A204.1 (cell line): ENCODE results near the gene LAPTM5.
"Not testable (repeated sequence)": the region's sequence is repeated elsewhere in the genome, so short reads cannot be mapped to it uniquely, and the experiment has no call there.

ENCODE experiments used
- FAIRE-seq: peaks from 2 replicates; lab custom pipeline; 2012; peaks lifted over from hg19 to GRCh38; lab: Jason Lieb, UNC

LAPTM5 gene

DNA sequence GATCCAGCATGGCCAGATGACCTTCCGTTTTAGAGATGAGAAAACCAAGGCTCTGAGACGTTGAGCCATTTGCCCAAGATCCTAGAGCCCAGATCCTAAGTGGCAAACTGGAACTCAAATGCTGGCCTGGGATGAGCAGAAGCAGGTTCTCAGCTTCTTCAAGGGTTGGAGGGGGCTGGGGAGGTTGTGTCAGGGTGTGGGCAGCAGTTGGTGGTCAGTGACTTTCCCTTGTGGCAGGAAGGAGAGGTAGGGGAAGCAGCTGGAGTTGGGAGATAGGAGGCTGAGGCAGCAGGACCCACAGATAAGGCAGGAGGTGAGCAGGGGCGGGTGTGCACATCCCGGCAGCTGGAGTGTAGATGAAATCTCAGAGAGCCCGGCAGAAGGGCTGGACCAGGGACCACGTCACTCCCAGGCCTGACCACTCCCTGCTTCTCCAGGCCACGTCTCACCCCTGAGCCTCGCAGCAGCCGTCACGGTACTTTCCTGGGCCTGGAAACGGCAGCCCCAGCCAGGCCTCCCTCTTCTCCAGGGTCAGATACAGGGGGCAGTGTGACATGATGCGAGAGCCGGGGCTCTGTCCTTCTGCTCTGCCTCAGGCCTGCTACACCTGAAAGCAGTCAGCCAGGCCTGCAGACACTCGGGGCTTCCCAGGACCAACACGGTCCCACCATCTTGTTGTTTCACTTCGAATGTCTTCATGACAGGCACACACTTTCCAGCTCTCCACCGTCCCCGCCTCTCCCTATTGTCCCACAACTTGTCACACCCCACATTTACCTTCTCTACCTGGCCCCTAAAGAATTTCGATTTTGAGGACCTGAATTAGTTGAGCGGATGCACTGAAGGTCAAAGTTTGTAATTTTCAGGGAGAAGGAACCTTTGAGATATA lies 11.5 kb upstream of the LAPTM5 start:
- no peak for FAIRE-seq

DNA sequence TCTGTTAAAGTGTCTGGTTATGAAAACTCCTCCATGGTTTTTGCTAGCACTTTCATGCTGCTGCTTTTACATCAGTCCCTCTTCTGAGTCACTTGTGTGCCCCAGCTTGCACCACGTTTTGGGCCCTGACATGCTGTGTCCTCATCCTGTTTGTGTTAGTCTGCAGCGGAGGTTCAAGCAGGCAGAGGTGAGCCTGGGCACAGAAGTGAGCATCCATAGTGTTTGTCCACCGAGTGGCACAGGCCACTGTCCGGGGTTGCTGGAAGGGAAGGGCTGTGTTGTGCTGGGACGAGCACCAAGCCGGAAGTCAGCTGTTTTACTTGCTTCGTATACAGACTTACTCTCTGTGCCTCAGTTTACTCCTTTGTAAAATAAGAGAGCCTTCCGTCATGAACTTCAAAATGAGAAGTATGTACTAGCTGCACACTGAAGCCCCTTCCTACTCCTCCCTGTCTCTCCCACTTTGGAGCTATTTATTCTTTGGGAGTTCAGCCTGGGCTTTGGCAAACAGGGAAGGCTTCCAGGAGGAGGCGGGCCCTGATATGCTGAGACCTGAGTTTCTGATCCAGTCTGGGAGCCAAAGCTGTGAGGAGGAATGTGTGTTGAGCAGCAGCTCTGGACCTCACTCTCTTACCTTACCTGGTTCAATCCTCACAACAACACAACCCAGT lies 10.7 kb upstream of the LAPTM5 start:
- FAIRE-seq, result no peak

DNA sequence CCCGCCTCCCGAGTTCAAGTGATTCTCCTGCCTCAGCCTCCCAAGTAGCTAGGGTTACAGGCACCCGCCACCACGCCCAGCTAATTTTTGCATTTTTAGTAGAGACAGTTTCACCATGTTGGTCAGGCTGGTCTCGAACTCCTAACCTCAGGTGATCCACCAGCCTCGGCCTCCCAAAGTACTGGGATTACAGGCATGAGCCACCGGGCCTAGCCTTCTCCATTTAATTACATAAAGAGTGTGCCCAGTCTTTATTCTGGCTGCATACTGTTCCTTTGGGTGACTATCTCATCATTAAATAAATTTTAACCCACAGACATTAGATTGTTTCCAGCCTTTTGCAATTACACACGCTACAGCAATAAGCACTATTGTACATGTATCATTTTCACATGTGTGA lies 9.4 kb upstream of the LAPTM5 start:
- not testable (repeated sequence) for FAIRE-seq

DNA sequence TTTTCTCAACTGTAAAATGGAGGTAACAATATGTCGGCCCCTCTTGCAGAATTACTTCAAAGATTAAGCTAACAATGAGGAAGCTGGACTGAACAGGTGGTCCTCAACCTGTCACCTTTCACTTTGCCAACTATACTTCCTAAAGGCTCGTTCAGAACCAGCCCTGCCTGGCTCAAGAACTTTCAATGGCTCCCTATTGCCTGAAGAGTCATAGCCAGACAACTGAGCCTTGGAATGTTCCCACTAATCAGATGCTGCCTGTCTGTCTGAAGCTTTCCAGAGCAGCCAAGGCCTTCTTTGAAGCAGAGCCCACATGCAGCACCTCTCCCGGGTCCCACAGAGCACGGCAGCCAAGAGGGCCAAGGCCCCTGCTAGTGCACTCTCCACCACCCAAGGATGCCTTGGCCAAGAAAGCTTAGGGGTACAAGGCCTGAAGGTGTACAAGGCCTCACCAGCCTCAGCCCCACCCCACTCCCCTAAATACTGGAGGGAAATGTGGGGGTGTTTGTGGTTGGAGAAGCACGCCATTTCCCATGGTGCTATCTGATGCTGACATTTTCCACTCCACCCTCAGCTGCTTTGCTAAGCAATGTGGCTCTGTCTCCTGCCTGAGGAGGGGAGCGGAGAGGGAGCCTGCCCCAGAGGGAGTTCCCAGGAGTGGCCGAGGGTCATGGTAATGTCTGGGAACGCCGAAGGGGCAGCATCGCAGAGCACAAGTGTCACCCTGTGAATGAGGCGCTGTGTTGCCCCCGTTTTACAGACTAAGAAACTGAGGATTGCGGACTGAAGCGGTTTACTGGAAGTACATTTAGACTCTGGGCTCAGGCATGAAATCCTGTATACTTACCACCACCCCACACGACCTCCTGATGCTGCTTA lies 8.2 kb upstream of the LAPTM5 start:
- FAIRE-seq, result no peak

DNA sequence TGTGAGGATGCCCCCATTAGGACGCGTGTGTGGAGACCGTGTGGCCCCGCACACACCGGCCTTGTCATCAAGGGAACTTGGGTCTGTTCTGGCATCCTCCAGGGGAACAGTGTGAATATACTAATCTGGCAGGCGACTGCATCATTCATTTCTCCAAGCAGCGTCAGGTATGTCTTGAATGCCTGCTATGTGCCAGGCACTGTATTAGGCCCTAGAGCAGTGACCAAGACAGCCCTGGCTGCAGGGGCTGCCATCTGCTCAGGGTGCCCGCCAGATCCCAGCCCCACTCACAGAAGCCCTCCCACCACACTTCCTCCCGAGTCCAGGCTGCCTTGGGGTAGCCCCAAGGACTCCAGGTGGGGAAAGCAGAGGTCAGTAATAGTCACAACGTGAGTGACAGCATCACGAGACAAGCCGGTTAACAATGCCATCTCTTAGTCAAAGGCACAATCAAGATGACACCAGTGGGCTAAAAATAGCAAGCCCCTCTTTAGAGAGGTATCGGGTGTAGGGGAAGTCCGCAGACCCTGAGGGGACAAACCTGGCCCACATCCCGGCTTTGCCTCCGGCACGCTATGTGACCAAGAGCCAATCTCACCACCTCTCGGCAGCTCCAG lies 7.5 kb upstream of the LAPTM5 start:
- FAIRE-seq, result no peak

DNA sequence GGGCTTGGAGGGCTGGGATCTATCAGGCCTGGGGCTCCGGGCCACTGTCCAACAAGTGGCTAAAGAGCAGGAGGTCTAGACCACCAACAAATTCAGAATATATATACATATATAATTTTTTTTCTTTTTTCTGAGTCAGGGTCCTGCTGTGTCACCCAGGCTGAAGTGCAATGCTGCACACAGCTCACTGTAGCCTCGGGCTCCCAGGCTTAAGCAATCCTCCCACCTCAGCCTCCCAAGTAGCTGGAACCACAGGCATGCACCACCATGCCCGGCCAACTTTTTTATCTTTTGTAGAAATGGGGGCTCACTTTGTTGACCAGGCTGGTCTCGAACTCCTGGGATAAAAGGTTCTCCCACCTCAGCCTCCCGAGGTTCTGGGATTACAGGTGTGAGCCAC lies 6.8 kb upstream of the LAPTM5 start:
- FAIRE-seq, result no peak

DNA sequence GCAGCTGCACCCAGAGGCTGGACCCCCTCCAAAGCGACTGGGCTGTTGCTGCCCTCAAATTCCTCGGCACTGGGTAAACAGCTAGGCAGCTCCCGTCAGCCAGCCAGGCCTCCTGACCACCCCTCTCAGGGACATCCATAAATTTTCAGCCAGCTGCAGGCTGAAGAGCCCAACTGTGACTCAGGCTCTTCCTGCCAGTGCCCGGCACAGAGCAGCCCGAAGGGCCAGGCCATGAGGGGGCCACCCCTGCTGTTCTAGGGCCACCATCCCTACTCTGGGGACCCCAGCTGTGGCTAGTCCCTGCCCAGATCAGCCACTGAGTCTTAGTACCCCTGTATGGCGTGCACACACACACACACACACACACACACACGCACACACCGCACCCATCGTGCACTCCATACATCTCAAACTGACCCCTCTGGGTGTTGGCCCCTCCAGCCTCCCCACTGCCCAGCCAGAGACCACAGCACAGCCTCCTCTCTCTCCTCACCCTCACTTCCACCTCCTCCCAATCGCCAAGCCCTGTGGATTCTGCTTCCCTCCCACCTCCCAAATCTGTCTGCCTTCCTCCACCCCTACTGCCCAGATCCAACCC lies 6.2 kb upstream of the LAPTM5 start:
- FAIRE-seq, result no peak

DNA sequence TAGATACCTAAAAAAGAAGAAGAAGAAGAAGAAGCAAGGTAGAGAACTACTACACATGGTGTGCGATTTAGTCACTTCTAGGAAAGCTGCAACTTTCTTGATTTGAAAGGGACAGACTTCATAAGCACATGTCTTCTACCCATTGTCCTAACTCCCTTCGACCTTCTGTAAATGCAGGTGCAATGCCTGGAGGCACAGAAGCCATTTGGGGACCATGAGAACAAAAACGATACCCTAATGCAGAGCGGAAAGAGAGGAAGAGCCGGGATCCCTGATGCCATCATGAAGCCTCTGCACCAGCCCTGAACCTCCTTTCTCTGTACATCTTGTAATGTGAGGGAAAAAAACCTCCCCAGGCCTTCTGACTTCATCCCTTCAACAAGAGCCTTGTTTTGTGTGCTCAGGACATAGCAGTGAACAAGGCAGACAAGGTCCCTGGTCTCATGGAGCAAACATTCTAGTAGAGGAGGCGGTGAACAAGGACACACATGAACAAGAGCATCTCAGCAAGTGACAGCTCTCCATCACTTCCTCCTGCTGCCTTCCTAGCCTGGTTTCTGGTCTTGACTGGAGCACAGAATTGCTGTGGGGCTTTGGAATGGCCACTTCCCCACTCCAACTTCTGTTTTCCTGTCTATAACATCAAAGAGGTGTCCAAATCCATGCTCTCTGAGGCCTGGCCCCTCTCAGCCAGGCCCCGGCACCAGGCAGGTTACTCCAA lies 5.5 kb upstream of the LAPTM5 start:
- FAIRE-seq, result no peak

DNA sequence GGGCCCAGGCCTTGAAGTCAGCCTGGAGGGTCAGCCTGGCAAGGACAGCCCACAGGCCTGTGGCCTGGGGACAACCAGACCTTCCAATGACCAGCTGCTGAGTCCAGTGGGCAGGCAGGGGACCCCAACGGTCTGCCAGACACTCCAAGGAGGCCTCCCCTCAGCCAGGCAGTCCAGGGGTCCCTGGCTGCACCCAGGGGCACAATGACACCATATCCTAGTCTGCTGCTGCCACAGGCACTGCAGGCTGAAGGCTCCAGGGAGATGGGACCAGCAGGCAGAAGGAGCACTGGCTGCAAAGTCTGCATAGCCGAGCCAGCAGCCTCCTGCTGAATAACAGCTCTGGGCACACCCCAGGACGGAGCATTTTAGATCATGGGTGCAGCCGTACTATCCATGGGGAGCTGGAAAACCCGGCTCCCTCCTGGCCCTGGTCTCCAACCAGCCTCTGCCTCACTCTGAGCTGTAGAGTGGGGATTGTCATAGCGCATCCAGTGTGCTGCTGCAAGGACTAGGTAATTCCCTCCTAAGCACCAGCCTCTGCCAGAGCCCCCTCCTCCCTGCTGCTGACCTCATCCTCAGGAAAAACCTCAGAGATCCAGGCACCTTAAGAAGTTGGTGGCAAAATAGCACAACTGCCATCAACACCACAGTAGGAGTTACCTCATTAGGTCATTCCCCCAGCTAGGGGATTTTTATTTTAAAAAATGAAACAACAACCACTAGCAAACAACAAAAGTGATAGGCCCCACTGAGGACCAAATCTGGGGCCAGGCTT lies 4.8 kb upstream of the LAPTM5 start:
- no peak for FAIRE-seq

DNA sequence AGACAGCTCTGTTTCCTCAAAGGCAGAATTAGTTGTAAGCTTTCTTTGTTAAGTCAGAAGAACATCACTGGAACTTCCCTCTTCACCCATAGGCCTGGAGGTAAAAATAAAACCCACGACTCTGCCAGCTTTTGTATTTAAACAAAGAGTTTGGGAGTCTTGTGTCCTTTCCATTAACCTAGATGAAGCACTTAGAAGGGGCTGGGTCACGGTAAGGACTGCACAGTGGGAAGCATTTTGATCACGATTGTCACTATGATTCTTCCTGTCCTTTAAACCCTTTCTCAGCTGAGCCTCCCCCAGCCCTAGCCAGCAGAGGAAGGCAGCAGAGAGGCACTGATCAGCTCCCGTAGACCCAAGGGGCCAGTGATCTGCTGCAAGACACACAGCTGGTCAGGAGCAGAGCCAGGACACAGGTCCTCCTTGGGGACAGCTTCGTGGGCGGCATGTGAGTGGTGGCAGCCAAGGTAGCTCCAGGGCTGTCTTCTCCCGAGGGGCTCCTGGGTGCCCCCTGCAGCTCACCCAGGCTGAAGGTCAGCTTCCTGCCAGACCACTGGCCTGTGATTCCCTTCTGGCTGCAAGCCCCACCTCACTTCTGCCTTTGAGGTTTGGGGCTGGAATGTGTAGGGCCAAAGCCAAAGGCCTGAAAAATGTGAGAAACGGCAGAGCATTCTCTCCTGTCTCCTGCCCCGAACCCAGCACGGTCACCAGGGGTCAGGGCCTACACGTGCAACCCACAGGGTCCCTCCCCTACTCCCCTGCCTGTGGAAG lies 4.0 kb upstream of the LAPTM5 start:
- no peak for FAIRE-seq

DNA sequence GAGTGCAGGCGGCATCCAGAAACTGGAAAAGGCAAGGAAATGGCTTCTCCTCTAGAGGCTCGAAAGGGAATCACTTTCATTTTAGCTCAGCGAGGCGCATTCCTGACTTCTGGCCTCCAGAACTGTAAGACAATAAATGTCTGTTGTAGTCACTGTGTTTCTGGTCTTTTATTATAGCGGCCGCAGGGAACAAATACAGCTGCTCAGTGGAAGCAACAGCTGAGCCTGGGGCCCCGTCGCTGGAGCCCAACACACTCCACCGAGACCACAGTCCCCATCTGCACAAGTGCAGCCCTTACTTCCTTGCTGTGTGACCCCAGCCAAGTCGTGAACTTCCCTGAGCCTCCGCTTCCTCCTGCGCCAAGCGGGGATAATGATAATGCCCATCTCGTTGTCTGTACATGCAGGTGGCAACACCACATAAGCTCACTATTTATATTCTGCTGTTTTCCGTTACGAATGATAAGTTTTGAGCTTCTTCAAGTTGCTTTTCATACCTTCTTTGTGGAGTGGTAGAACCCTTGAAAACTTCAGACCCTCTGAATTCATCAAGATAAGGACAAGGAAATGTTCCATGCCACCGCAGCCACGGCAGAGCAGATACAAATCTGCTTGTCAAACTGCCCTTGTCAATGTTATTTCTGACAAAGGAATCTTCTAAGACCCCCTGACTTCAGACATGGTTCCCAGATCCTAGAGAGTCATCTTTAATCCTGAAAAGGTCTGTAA lies 3.2 kb upstream of the LAPTM5 start:
- FAIRE-seq, result no peak

DNA sequence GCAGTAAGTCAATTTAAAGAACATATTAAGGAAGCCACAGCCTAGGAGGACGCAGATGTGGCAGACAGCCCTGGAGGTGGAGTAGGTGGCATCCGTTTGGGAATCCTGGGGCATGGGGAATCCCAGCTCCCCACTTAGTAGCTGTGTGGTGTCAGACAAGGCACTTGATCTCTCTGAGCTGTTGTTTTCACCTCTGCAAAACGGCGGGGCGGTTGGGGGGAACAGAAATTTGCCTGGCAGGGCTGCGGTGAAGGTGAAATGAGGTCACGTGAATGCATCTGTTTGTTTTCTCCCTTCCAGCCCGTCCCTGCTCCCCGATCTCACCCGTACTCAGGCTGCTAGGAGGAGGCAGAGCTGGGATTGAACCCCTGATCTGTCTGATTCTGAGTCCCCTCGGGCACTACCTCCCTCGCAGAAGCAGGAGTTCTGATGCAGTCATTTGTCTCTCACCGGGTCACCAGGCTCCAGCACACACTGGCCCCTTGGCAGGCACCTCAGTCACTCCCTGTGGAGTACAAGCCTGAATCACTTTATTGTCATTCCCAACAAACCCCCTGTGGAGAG lies 2.2 kb upstream of the LAPTM5 start:
- no peak for FAIRE-seq

DNA sequence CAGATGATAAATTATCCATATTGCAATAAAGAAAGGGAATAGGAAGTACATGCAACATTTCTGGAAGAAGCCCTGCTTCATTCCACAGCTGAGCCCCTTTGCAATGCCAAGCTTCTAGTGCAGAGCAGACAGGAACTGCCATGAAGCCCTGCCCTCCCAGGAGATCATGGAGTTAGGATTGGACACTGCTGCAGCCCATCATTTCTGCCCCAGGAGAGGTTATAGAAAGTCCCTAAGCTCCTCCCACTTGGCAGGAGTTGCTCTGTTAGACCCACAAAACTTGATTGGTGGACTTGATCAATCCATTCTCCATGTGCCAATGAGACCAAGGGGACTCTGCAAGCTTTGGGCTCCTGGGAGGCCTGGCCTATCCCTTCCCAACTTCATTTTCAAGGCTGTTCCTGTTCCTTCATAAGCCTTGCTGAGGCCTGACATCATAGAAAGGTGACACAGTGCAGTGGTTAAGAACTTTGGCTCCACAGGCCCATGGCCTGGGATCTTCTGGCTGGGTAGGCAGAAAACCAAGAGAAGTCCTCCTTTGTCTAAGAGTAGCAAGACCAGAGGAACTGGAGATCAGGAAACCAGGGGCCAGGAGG lies 1.3 kb upstream of the LAPTM5 start:
- FAIRE-seq, result no peak

DNA sequence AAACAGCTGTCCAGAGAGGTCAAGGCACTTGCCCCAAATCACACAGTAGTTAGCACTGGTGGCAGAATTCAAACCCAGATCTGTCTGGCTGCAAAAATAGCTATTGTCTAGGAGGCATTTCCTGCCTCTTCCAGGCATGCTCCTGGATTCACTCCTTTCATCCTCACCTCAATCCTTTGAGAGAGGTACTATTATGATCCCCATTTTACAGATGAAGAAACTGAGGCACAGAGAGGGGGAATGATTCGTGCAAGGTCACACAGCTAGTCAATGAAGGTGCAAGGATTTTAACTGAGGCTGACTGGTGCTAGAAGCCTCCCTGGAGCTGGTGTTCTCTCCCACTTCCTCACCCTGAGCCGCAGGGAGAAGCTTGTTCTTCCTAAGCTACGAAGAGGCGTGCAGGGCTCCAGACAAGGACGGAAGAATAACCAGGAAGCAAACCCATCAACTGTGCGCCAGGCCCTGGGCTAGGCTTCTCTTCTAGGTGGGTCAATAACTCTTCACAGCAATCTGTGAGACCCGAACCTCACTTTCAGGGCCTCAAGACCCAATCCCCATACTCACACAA lies 631 bp upstream of the LAPTM5 start:
- no peak for FAIRE-seq

DNA sequence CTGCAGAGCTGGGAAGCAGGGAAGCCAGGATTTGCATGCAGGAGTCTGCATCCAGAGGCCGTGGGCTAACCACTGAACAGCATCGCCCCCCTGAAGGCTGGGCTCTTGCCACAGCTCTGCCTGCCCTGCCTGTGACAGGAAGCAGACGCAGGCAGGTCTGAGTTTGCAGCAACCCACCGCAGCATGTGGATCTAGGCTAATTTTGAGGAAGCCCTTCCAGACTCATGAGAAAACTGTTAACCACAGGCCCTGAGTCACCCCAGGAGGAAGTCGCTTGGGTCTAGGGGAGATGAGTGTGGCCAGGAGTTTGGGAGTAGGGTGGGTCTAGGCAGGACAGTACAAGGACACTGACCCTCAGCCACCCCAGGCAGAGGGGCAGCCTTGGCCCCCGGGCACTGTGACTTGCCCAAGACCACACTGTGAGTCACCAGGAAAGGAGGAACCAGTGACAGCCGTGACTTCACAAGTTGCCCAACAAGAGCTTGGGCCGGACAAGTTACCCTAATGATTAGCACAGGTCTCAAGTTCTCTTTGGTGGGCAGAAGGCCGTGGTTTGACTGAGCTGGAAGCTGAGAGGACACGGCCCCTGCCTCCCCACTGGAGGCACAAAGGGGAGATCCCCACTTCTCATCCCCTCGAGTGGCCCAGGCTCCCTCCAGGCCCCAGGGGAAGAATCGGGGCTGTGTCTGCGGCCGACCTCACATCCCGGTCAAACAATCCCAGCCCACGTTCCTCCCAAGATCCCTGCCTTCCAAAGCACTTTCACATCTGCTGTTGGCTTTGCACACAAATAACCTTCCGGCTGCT lies 826 bp downstream of the LAPTM5 start:
- no peak for FAIRE-seq

DNA sequence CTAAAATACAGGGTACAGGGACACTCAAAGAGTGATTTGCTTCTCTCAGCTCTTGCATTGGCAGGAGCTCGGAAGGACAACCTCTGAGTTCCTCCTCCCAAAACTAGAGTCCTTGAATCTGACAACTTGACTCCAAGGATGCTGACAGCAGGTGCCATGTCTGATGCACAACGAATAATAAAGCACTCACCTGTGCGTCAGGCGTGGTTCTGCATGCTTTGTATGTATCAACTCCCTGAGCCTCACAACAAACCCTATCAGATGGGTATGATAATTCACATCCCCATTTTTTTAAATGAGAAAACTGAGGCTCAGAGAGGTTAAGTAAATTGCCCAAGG lies 1.4 kb downstream of the LAPTM5 start:
- no peak for FAIRE-seq

DNA sequence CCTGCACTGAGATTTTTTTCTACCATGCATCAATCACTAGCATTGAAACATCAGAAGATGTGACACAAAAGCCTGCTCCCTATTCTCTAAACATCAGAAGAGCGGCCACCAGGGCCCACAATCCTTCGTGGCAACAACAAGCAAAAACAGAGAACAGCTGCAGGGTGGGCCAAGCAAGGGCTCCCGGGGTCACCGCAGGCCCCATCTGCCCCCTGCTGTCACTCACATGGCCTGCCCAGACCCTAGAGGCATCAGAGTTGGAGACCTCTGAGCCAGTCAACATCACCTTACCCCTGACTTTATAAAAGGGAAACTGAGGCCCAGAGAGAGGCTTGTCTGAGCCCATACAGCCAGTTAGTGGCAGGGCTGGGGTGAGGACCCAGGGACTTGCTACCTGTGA lies 1.8 kb downstream of the LAPTM5 start:
- FAIRE-seq, result no peak
